Measurements from ENCODE around the gene TLK1. TPM values are rescaled to one million over a fixed set of nuclear protein-coding genes. Genes with fewer than 3 reads are reported as not detected.

Gene TLK1
- total RNA-seq, 1 donor from 2014 or later: 32.2 TPM

DNA sequence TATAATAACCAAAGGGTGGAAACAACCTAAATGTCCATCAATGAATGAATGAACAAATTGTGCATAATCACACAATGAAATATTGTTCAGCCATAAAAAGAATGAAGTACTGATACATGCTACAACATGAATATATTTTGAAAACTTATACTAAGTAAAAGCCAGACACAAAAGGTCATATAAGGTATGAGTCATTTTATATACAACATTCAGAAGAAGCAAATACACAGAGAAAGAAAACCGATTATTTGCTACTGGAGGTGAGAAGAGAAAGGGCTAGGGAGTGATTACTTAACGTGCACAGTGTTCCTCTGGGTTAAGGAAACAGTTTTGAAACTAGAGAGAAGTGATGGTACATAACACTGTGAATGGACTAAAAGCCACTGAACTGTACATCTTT, 126.4 kb downstream of the TLK1 start:
- H3K4me1 ChIP-seq: no peaks in the 10 kb centered on the region
- H3K4me3 ChIP-seq: no peak overlapping the region
- no peak overlapping the region for H3K27ac ChIP-seq
- H3K9me3 ChIP-seq: no peaks in the 10 kb centered on the region
- DNase-seq (ENCODE audit: low spot score in 2 of 2): no peak
- peaks cover 0 to 36% of the 10 kb centered on the region in 2 donors for H3K36me3 ChIP-seq
- intact Hi-C loops (cut with DNase I): no loop called here
- H3K27me3 ChIP-seq: no peaks in the 10 kb centered on the region
- TF ChIP-seq, protein P1, sequence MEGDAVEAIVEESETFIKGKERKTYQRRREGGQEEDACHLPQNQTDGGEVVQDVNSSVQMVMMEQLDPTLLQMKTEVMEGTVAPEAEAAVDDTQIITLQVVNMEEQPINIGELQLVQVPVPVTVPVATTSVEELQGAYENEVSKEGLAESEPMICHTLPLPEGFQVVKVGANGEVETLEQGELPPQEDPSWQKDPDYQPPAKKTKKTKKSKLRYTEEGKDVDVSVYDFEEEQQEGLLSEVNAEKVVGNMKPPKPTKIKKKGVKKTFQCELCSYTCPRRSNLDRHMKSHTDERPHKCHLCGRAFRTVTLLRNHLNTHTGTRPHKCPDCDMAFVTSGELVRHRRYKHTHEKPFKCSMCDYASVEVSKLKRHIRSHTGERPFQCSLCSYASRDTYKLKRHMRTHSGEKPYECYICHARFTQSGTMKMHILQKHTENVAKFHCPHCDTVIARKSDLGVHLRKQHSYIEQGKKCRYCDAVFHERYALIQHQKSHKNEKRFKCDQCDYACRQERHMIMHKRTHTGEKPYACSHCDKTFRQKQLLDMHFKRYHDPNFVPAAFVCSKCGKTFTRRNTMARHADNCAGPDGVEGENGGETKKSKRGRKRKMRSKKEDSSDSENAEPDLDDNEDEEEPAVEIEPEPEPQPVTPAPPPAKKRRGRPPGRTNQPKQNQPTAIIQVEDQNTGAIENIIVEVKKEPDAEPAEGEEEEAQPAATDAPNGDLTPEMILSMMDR (IDR thresholded peaks at IDR 0.05): no peak

DNA sequence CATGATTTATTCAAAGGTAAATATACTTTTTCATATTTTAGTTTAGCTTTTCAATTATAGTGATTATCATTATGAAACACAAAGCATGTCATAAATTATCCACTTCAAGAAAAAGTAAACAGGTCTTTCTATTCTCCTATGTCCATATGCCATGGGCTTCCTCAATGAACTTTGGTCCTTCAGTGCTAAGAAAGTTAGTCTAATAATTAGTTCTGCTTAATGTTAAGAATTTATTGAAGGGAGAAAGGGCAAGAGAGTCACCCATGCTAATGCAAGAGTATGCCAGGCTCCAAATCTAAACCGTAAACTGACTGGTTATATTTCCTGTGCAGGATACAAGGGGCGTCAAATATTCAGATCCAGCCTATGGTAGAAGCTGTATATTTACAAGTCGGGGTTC, 135.5 kb downstream of the TLK1 start:
- Histone ChIP-seq H3K4me3 (no peak overlapping the region), H3K36me3 (peaks cover 7 to 21% of the 10 kb centered on the region in 2 donors), H3K27me3 (no peaks in the 10 kb centered on the region), H3K9me3 (no peaks in the 10 kb centered on the region), H3K4me1 (no peaks in the 10 kb centered on the region), H3K27ac (no peak overlapping the region)
- TF ChIP-seq, protein P1 (IDR thresholded peaks at IDR 0.05): no peak
- intact Hi-C loops (cut with DNase I): no loop called here
- no peak for DNase-seq (ENCODE audit: low spot score in 2 of 2)

DNA sequence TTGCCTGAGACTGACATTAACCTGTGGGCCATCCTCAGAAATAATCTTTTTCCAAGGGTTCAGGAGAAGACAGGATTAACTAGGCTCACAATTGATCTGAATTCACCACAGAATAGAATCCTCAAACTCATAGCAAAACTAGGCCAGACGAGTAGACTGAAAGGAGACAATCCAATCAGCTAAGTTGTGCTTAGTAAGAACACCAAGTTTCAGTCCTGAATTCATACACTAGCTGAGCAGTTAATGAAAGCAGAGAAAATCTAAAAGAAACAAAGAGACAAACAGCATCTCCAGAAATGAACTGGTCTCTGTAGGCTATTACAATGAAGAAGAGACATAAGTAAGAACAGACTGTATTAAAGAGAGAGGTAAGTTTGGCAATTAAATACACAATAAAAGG, 142.2 kb downstream of the TLK1 start:
- no peak overlapping the region for H3K4me3 ChIP-seq
- no peak for DNase-seq (ENCODE audit: low spot score in 2 of 2)
- H3K36me3 ChIP-seq: peaks cover 6 to 26% of the 10 kb centered on the region in 2 donors
- H3K4me1 ChIP-seq: no peaks in the 10 kb centered on the region
- no peak overlapping the region for H3K27ac ChIP-seq
- intact Hi-C loops (cut with DNase I): no loop called here
- TF ChIP-seq, protein P1 (IDR thresholded peaks at IDR 0.05): no peak
- no peaks in the 10 kb centered on the region for H3K9me3 ChIP-seq
- H3K27me3 ChIP-seq: no peaks in the 10 kb centered on the region

DNA sequence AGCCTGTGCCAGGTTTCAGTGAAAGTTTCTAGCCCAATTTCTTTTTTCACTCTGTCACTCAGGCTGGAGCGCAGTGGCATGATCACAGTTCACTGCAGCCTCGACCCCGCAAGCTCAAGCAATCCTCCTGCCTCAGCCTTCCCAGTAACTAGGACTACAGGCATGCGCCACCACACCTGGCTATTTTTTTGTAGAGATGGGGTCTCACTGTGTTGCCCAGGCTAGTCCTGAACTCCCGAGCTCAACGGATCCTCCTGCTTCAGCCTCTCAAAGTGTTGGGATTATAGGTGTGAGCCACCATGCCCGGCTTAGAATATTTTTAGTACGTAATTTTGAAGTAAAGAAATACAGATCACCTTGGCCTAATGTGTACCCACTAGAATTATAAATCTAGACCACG, 144.6 kb downstream of the TLK1 start:
- TF ChIP-seq, protein P1 (IDR thresholded peaks at IDR 0.05): no peak
- Histone ChIP-seq H3K4me1 (no peaks in the 10 kb centered on the region), H3K27ac (no peak overlapping the region), H3K4me3 (no peak overlapping the region), H3K9me3 (no peaks in the 10 kb centered on the region), H3K27me3 (no peaks in the 10 kb centered on the region), H3K36me3 (peaks cover 6 to 27% of the 10 kb centered on the region in 2 donors)
- no peak for DNase-seq (ENCODE audit: low spot score in 2 of 2)
- intact Hi-C loops (cut with DNase I): no loop called here

DNA sequence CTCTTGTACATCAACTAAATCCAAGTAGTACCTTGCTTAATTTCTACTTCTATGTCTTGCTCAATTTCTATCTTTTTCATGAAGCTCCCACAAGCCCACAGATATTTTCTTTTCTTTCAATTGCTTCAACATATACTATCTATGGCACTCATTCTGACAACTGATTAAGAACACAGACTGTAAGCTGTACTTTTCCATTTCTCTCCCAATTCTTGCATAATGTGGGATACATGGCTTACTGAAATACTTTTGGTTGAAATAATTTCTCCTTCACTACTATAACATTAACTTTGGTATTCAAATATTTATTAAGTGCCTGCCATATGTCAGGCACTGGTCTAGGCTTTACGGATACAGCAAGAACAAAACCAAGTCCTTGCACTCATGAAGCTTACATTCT, 146.8 kb downstream of the TLK1 start:
- Histone ChIP-seq H3K9me3 (no peaks in the 10 kb centered on the region), H3K36me3 (peaks cover 6 to 23% of the 10 kb centered on the region in 2 donors), H3K27me3 (no peaks in the 10 kb centered on the region), H3K4me1 (no peaks in the 10 kb centered on the region), H3K4me3 (no peak overlapping the region), H3K27ac (no peak overlapping the region)
- TF ChIP-seq, protein P1 (IDR thresholded peaks at IDR 0.05): no peak
- DNase-seq (ENCODE audit: low spot score in 2 of 2): no peak
- intact Hi-C loops (cut with DNase I): no loop called here

- TF ChIP-seq, protein P1 (IDR thresholded peaks at IDR 0.05): no peak
- H3K27me3 ChIP-seq: no peaks in the 10 kb centered on the region
- no peak for DNase-seq (ENCODE audit: low spot score in 2 of 2)
- intact Hi-C loops (cut with DNase I): no loop called here
- H3K4me1 ChIP-seq: no peaks in the 10 kb centered on the region
- peaks cover 21 to 37% of the 10 kb centered on the region in 2 donors for H3K36me3 ChIP-seq
- H3K27ac ChIP-seq: no peak overlapping the region
- H3K9me3 ChIP-seq: no peaks in the 10 kb centered on the region
- H3K4me3 ChIP-seq: no peak overlapping the region
Observed at GRCh38 chr2:171009386-171009785, 151.3 kb downstream of the TLK1 start.

Data from ascending aorta (tissue), 2 donors.